ENCODE data around the gene KLHL25. TPM values are rescaled to one million over a fixed set of nuclear protein-coding genes. Genes with fewer than 3 reads are reported as not detected.

KLHL25 gene, protein sequence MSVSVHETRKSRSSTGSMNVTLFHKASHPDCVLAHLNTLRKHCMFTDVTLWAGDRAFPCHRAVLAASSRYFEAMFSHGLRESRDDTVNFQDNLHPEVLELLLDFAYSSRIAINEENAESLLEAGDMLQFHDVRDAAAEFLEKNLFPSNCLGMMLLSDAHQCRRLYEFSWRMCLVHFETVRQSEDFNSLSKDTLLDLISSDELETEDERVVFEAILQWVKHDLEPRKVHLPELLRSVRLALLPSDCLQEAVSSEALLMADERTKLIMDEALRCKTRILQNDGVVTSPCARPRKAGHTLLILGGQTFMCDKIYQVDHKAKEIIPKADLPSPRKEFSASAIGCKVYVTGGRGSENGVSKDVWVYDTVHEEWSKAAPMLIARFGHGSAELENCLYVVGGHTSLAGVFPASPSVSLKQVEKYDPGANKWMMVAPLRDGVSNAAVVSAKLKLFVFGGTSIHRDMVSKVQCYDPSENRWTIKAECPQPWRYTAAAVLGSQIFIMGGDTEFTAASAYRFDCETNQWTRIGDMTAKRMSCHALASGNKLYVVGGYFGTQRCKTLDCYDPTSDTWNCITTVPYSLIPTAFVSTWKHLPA
- total RNA-seq: 1 to 10 TPM; 5.3 TPM

DNA sequence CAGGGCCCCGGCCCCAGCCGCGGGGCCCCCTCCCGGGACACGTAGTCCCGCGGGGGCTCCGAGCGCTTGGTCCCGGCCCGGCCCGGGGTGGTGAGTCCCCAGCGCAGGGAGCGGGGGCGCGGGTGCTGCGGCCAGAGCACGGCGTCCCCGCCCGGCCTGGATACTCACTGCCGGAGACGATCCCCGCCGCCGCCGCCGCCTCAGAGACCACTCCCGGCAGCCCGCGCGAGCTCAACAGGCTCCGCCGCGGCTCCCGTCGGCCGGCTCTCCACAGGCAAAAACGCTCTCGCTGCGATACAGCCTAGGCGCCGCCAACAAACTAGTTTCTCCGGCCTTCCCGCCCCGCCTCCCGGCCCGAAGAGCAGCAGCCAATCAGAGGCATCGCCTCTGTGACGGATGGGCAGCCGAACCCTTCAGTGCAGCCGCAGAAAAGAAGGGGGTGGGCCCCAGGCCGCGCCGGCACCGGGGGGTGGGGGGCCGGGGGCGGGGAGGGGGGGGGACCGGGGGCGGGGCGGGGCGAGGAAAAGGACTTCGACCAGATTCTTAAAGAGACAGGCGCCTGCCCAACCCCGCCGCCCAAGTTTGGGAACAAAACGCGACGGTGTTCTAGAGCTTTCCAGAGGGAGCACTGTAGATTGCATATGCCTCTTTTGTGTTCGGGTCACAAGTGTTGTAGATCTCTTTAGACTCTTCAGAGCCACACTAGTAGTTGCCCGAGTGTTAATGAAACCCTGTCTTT, at the start of gene KLHL25:
KLHL25 (minus strand) TSS at position 328 of the 739 bp plus-strand sequence. CDS start 25,115 bp downstream, outside the sequence.
- Mint-ChIP-seq H3K27me3 (ENCODE audit: low read depth) (peaks cover 6% of the 10 kb centered on the region), H3K4me1 (ENCODE audit: low read depth) (peaks cover 30% of the 10 kb centered on the region), H3K27ac (peak within 1 kb of the TSS; percentile 79), H3K9me3 (ENCODE audit: insufficient read depth) (no peaks in the 10 kb centered on the region), H3K4me3 (peak within 1 kb of the TSS; percentile 86), H3K36me3 (ENCODE audit: low read depth) (peaks cover 3% of the 10 kb centered on the region)
- ATAC-seq: peak; percentile 99
- peak; percentile 95 for DNase-seq
- CTCF ChIA-PET: interaction anchor here (1.2 kb wide), 1 partner anchor 66 kb away, joined by 3 read pairs; no protein-coding TSS in a partner anchor
- POLR2A ChIA-PET: interaction anchor here (0.6 to 1.0 kb wide), 2 partner anchors 59 to 70 kb away, joined by 3 read pairs; no protein-coding TSS in a partner anchor

GRCh38 chr15:85840802-85841152, 46.1 kb upstream of the KLHL25 start:
- H3K4me1 Mint-ChIP-seq (ENCODE audit: low read depth): peaks cover 2% of the 10 kb centered on the region
- ChIA-PET POLR2A (interaction anchor here (0.6 kb wide), 1 partner anchor 56 kb away, joined by 3 read pairs; no protein-coding TSS in a partner anchor), CTCF (interaction anchor here (0.7 to 7.0 kb wide), 17 partner anchors 12 to 544 kb away, joined by 3 to 98 read pairs (median 4); no protein-coding TSS in a partner anchor)
- DNase-seq: no peak
- H3K36me3 Mint-ChIP-seq (ENCODE audit: low read depth): no peaks in the 10 kb centered on the region
- no peak for ATAC-seq
- H3K4me3 Mint-ChIP-seq: peak overlapping the region; percentile 56
- H3K27ac Mint-ChIP-seq: no peak overlapping the region
- peaks cover 7% of the 10 kb centered on the region for H3K27me3 Mint-ChIP-seq (ENCODE audit: low read depth)
- no peaks in the 10 kb centered on the region for H3K9me3 Mint-ChIP-seq (ENCODE audit: insufficient read depth)

GRCh38 chr15:85840079-85840801, 45.5 kb upstream of the KLHL25 start:
- H3K27ac Mint-ChIP-seq: no peak overlapping the region

DNA sequence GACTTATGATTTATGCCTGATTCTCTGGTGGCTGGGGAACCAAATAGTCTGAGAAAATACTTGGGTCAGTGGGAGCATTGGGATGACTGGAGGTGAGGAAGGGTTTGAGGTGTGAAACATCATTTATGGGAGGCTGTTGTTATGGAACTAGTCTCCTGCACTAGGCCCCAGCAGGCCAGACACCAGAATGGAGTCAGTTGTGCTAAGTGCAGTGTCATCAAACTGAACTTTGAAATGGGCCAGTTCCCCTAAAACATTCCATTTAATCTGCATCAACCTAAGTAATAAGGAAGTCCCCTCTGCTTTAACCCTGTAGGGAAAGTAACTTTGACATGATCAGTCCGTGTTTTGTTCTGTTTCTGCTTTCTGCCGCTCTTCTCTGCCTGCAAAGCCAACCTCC, 44.9 kb upstream of the KLHL25 start:
- CTCF ChIA-PET: interaction anchor here (0.9 to 7.0 kb wide), 12 partner anchors 12 to 543 kb away, joined by 3 to 98 read pairs (median 4); no protein-coding TSS in a partner anchor
- DNase-seq (no peak), ATAC-seq (no peak)
- Mint-ChIP-seq H3K27ac (no peak overlapping the region), H3K36me3 (ENCODE audit: low read depth) (no peaks in the 10 kb centered on the region), H3K9me3 (ENCODE audit: insufficient read depth) (no peaks in the 10 kb centered on the region), H3K4me1 (ENCODE audit: low read depth) (peaks cover 2% of the 10 kb centered on the region), H3K27me3 (ENCODE audit: low read depth) (no peaks in the 10 kb centered on the region), H3K4me3 (no peak overlapping the region)
- POLR2A ChIA-PET: no interaction called here

More at GRCh38 chr15:85840079-85840801, 45.5 kb upstream of the KLHL25 start:
- peaks cover 2% of the 10 kb centered on the region for H3K4me1 Mint-ChIP-seq (ENCODE audit: low read depth)
- POLR2A ChIA-PET: no interaction called here
- no peaks in the 10 kb centered on the region for H3K36me3 Mint-ChIP-seq (ENCODE audit: low read depth)
- ATAC-seq: peak; percentile 100
- peak; percentile 83 for DNase-seq
- peak overlapping the region; percentile 56 for H3K4me3 Mint-ChIP-seq
- no peaks in the 10 kb centered on the region for H3K9me3 Mint-ChIP-seq (ENCODE audit: insufficient read depth)
- CTCF ChIA-PET: interaction anchor here (0.7 to 7.0 kb wide), 20 partner anchors 11 to 544 kb away, joined by 3 to 98 read pairs (median 4); no protein-coding TSS in a partner anchor
- peaks cover 1% of the 10 kb centered on the region for H3K27me3 Mint-ChIP-seq (ENCODE audit: low read depth)

DNA sequence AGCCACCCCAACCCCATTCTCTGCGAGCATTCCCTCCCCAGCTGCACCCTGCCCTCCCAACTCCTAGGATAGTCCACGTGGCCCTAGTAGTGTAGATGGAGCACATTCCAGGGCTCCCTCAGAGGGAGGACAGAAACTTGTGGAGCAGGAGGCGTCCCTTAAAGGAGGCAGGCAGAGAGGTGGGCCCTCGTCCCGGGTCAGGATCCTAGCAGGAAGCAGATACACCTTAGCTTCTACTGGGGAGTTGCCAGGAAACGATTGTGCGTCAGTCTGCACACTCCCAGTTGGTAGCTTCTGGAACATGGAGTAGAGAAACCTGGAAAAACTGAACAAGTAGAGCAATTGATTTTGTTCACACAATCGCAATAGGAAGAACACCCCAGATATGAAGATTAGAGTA, 43.9 kb upstream of the KLHL25 start:
- Mint-ChIP-seq H3K4me3 (no peak overlapping the region), H3K36me3 (ENCODE audit: low read depth) (no peaks in the 10 kb centered on the region), H3K27me3 (ENCODE audit: low read depth) (no peaks in the 10 kb centered on the region), H3K9me3 (ENCODE audit: insufficient read depth) (no peaks in the 10 kb centered on the region), H3K4me1 (ENCODE audit: low read depth) (peaks cover 2% of the 10 kb centered on the region), H3K27ac (no peak overlapping the region)
- ChIA-PET POLR2A (no interaction called here), CTCF (interaction anchor here (1.3 to 7.0 kb wide), 2 partner anchors 75 to 110 kb away, joined by 4 to 98 read pairs; no protein-coding TSS in a partner anchor)
- ATAC-seq (no peak), DNase-seq (no peak)

- Mint-ChIP-seq H3K4me3 (no peak overlapping the region), H3K27ac (no peak overlapping the region)
- ATAC-seq: no peak
Observed at GRCh38 chr15:85837881-85838280, 43.2 kb upstream of the KLHL25 start.

DNA sequence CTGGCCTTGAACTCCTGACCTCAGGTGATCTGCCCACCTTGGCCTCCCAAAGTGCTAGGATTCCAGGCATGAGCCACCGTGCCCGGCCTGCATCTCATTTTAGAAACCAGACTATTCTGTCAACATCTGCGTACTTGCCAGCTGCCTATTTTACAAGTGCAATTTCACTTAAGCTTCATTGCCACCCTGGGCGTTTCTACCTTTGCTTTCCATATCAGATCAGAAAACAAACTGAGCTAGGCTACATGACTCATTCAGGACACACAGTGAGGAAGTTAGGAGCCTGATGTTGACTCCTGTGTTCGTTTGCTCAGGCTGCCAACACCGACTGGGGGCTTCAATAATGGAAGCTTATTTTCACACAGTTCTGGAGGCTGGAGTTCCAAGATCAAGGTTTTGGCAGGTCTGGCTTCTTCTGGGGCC, 42.3 kb upstream of the KLHL25 start:
- CTCF ChIA-PET: interaction anchor here (7.0 kb wide), 1 partner anchor 109 kb away, joined by 98 read pairs; no protein-coding TSS in a partner anchor
- POLR2A ChIA-PET: no interaction called here
- Mint-ChIP-seq H3K36me3 (ENCODE audit: low read depth) (no peaks in the 10 kb centered on the region), H3K4me3 (no peak overlapping the region), H3K4me1 (ENCODE audit: low read depth) (peaks cover 2% of the 10 kb centered on the region), H3K27me3 (ENCODE audit: low read depth) (no peaks in the 10 kb centered on the region), H3K27ac (no peak overlapping the region), H3K9me3 (ENCODE audit: insufficient read depth) (no peaks in the 10 kb centered on the region)
- no peak for ATAC-seq
- DNase-seq: no peak

More at GRCh38 chr15:85837881-85838280, 43.2 kb upstream of the KLHL25 start:
- Mint-ChIP-seq H3K9me3 (ENCODE audit: insufficient read depth) (no peaks in the 10 kb centered on the region), H3K4me1 (ENCODE audit: low read depth) (peaks cover 2% of the 10 kb centered on the region), H3K27me3 (ENCODE audit: low read depth) (no peaks in the 10 kb centered on the region), H3K36me3 (ENCODE audit: low read depth) (no peaks in the 10 kb centered on the region)
- POLR2A ChIA-PET: no interaction called here
- DNase-seq: no peak
- CTCF ChIA-PET: interaction anchor here (7.0 kb wide), 1 partner anchor 110 kb away, joined by 98 read pairs; no protein-coding TSS in a partner anchor

GRCh38 chr15:85834651-85835050, 39.9 kb upstream of the KLHL25 start:
- no peaks in the 10 kb centered on the region for H3K4me1 Mint-ChIP-seq (ENCODE audit: low read depth)
- H3K9me3 Mint-ChIP-seq (ENCODE audit: insufficient read depth): no peaks in the 10 kb centered on the region
- H3K27me3 Mint-ChIP-seq (ENCODE audit: low read depth): no peaks in the 10 kb centered on the region
- no peak for DNase-seq
- ChIA-PET CTCF (no interaction called here), POLR2A (no interaction called here)
- no peak for ATAC-seq
- H3K4me3 Mint-ChIP-seq: no peak overlapping the region
- H3K36me3 Mint-ChIP-seq (ENCODE audit: low read depth): no peaks in the 10 kb centered on the region
- no peak overlapping the region for H3K27ac Mint-ChIP-seq

- H3K27me3 Mint-ChIP-seq (ENCODE audit: low read depth): peaks cover 3% of the 10 kb centered on the region
- CTCF ChIA-PET: interaction anchor here (1.3 kb wide), 1 partner anchor 103 kb away, joined by 6 read pairs; no protein-coding TSS in a partner anchor
- H3K27ac Mint-ChIP-seq: no peak overlapping the region
- no peaks in the 10 kb centered on the region for H3K36me3 Mint-ChIP-seq (ENCODE audit: low read depth)
- no peaks in the 10 kb centered on the region for H3K4me1 Mint-ChIP-seq (ENCODE audit: low read depth)
- DNase-seq (no peak), ATAC-seq (no peak)
- POLR2A ChIA-PET: no interaction called here
- H3K4me3 Mint-ChIP-seq: no peak overlapping the region
- H3K9me3 Mint-ChIP-seq (ENCODE audit: insufficient read depth): no peaks in the 10 kb centered on the region
Observed at GRCh38 chr15:85832394-85832793, 37.7 kb upstream of the KLHL25 start.

- no peaks in the 10 kb centered on the region for H3K36me3 Mint-ChIP-seq (ENCODE audit: low read depth)
- DNase-seq: peak; percentile 39
- CTCF ChIA-PET: interaction anchor here (0.8 to 1.3 kb wide), 2 partner anchors 79 to 102 kb away, joined by 3 to 6 read pairs; no protein-coding TSS in a partner anchor
- no peak for ATAC-seq
- POLR2A ChIA-PET: no interaction called here
- H3K27me3 Mint-ChIP-seq (ENCODE audit: low read depth): peaks cover 3% of the 10 kb centered on the region
- no peak overlapping the region for H3K27ac Mint-ChIP-seq
- H3K4me1 Mint-ChIP-seq (ENCODE audit: low read depth): no peaks in the 10 kb centered on the region
- no peak overlapping the region for H3K4me3 Mint-ChIP-seq
- no peaks in the 10 kb centered on the region for H3K9me3 Mint-ChIP-seq (ENCODE audit: insufficient read depth)
Observed at GRCh38 chr15:85831415-85832113, 36.8 kb upstream of the KLHL25 start.
